ENCODE measurements around the gene ANKRD40CL.

ANKRD40CL gene

DNA sequence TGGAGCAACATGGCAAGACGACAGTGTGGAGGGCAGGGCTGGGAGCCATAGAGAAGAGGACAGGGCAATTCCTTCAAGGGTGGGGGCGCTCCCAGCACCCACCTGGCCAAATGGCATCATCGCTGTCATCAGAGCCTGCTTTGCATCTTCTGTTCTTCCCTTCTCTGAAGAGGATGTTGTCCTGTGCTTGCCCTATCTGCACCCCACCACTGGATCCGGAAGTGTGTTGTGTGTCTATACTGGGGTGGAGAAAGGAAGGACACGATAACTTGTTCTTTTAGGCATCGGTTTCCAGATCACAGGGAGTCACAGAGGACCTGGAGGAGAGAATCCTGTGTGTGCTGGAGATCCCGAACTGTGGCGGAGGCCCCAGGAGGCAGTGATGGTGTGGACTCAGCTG lies 25.7 kb upstream of the ANKRD40CL start:
- H3K4me3 ChIP-seq (ENCODE audit: low read length): no peak overlapping the region
- no peak overlapping the region for H2AFZ ChIP-seq (ENCODE audit: low read length)
- no peaks in the 10 kb centered on the region for H3K27me3 ChIP-seq (replicated peaks; ENCODE audit: insufficient read depth, low read length)
- H3K27ac ChIP-seq (ENCODE audit: low read length): no peak overlapping the region
- DNase-seq: no peak
- no peaks in the 10 kb centered on the region for H3K36me3 ChIP-seq (replicated peaks; ENCODE audit: insufficient read depth, low read length)
- no peaks in the 10 kb centered on the region for H3K9me3 ChIP-seq (replicated peaks; ENCODE audit: insufficient read depth, low read length)
- no peaks in the 10 kb centered on the region for H3K79me2 ChIP-seq (ENCODE audit: low read length)
- TF ChIP-seq EZH2phosphoT487 (IDR thresholded peaks at IDR 0.05; ENCODE audit: low read length) (no peak), EZH2 (optimal IDR thresholded peaks at IDR 0.05; ENCODE audit: low read depth, low read length) (no peak)
- TF ChIP-seq, protein P1, sequence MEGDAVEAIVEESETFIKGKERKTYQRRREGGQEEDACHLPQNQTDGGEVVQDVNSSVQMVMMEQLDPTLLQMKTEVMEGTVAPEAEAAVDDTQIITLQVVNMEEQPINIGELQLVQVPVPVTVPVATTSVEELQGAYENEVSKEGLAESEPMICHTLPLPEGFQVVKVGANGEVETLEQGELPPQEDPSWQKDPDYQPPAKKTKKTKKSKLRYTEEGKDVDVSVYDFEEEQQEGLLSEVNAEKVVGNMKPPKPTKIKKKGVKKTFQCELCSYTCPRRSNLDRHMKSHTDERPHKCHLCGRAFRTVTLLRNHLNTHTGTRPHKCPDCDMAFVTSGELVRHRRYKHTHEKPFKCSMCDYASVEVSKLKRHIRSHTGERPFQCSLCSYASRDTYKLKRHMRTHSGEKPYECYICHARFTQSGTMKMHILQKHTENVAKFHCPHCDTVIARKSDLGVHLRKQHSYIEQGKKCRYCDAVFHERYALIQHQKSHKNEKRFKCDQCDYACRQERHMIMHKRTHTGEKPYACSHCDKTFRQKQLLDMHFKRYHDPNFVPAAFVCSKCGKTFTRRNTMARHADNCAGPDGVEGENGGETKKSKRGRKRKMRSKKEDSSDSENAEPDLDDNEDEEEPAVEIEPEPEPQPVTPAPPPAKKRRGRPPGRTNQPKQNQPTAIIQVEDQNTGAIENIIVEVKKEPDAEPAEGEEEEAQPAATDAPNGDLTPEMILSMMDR (IDR thresholded peaks at IDR 0.05; ENCODE audit: low read length): no peak
- H3K9ac ChIP-seq (ENCODE audit: low read length): no peak overlapping the region
- no peaks in the 10 kb centered on the region for H3F3A ChIP-seq (ENCODE audit: insufficient read depth, low read length)
- H3K4me2 ChIP-seq (ENCODE audit: low read depth, low read length): no peak overlapping the region
- H3K4me1 ChIP-seq (ENCODE audit: low read length): peaks cover 2% of the 10 kb centered on the region; the same call in 1 of the 2 replicates
- no peaks in the 10 kb centered on the region for H3K9me2 ChIP-seq (replicated peaks; ENCODE audit: insufficient read depth, low read length)
- H4K20me1 ChIP-seq (ENCODE audit: insufficient read depth, low read length): no peaks in the 10 kb centered on the region

DNA sequence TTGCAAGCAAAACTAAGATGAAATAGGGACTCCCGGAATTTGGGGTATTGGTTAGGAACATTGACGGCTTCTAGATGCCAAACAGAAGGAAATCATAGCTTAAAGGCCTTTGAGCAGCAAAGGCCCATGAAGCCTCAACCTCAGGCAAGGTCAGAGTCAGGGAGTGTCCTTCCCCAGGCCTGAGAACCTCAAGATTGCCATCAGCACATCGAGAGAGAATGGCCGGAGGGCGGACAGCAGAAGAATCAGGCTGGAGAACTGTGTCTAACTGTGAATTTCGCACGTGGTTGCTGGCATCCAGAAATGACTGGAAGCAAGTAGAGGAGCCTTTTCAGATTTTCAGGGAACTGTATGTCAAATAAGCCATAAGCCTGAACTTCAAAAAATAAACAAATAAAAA lies 24.8 kb upstream of the ANKRD40CL start:
- no peaks in the 10 kb centered on the region for H4K20me1 ChIP-seq (ENCODE audit: insufficient read depth, low read length)
- H3K9ac ChIP-seq (ENCODE audit: low read length): no peak overlapping the region
- no peaks in the 10 kb centered on the region for H3K27me3 ChIP-seq (replicated peaks; ENCODE audit: insufficient read depth, low read length)
- peaks cover 7% of the 10 kb centered on the region for H3K4me1 ChIP-seq (ENCODE audit: low read length)
- no peaks in the 10 kb centered on the region for H3K9me3 ChIP-seq (replicated peaks; ENCODE audit: insufficient read depth, low read length)
- no peaks in the 10 kb centered on the region for H3K79me2 ChIP-seq (ENCODE audit: low read length)
- TF ChIP-seq EZH2phosphoT487 (IDR thresholded peaks at IDR 0.05; ENCODE audit: low read length) (no peak), EZH2 (optimal IDR thresholded peaks at IDR 0.05; ENCODE audit: low read depth, low read length) (no peak)
- TF ChIP-seq, protein P1 (IDR thresholded peaks at IDR 0.05; ENCODE audit: low read length): no peak
- no peaks in the 10 kb centered on the region for H3K9me2 ChIP-seq (replicated peaks; ENCODE audit: insufficient read depth, low read length)
- DNase-seq: no peak
- H3K4me2 ChIP-seq (ENCODE audit: low read depth, low read length): no peak overlapping the region
- no peak overlapping the region for H3K4me3 ChIP-seq (ENCODE audit: low read length)
- H2AFZ ChIP-seq (ENCODE audit: low read length): no peak overlapping the region
- no peak overlapping the region for H3K27ac ChIP-seq (ENCODE audit: low read length)
- H3K36me3 ChIP-seq (replicated peaks; ENCODE audit: insufficient read depth, low read length): no peaks in the 10 kb centered on the region
- no peaks in the 10 kb centered on the region for H3F3A ChIP-seq (ENCODE audit: insufficient read depth, low read length)

DNA sequence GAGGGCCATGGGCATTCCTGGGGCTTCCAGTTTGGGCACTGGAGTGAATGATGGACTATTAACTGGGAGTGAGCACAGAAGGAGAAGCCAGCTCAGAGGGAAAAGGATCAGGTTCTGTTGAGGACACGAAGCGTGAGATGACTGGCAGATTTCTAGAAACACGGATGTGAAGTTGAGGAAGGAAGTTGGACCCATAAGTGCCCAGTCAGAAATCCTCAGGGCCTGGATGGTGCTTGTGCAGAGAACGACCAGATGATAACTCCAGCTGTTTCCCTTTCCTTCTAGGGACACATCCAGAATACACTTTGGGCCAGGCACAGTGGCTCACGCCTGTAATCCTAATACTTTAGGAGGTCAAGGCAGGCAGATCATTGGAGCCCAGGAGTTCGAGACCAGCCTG lies 23.3 kb upstream of the ANKRD40CL start:
- no peak overlapping the region for H3K4me2 ChIP-seq (ENCODE audit: low read depth, low read length)
- no peak overlapping the region for H3K27ac ChIP-seq (ENCODE audit: low read length)

More for the DNA sequence above, 23.3 kb upstream of the ANKRD40CL start:
- Histone ChIP-seq H3K36me3 (replicated peaks; ENCODE audit: insufficient read depth, low read length) (no peaks in the 10 kb centered on the region), H4K20me1 (ENCODE audit: insufficient read depth, low read length) (no peaks in the 10 kb centered on the region), H3F3A (ENCODE audit: insufficient read depth, low read length) (no peaks in the 10 kb centered on the region), H3K9ac (ENCODE audit: low read length) (no peak overlapping the region), H3K27me3 (replicated peaks; ENCODE audit: insufficient read depth, low read length) (no peaks in the 10 kb centered on the region), H3K9me3 (replicated peaks; ENCODE audit: insufficient read depth, low read length) (no peaks in the 10 kb centered on the region), H3K79me2 (ENCODE audit: low read length) (no peaks in the 10 kb centered on the region), H3K4me1 (ENCODE audit: low read length) (peaks cover 8% of the 10 kb centered on the region), H2AFZ (ENCODE audit: low read length) (no peak overlapping the region), H3K9me2 (replicated peaks; ENCODE audit: insufficient read depth, low read length) (no peaks in the 10 kb centered on the region), H3K4me3 (ENCODE audit: low read length) (no peak overlapping the region)
- TF ChIP-seq, protein P1 (IDR thresholded peaks at IDR 0.05; ENCODE audit: low read length): no peak
- TF ChIP-seq EZH2phosphoT487 (IDR thresholded peaks at IDR 0.05; ENCODE audit: low read length) (no peak), EZH2 (optimal IDR thresholded peaks at IDR 0.05; ENCODE audit: low read depth, low read length) (no peak)
- DNase-seq: no peak
